ENCODE measurements around the gene SOX21. TPM values are rescaled to one million over a fixed set of nuclear protein-coding genes. Genes with fewer than 3 reads are reported as not detected.

The SOX21 gene
- total and polyA plus RNA-seq, 10 of the 15 experiments (the other 5 are each of a cell fraction or from before 2014, with no cell fraction given), result not detected

DNA sequence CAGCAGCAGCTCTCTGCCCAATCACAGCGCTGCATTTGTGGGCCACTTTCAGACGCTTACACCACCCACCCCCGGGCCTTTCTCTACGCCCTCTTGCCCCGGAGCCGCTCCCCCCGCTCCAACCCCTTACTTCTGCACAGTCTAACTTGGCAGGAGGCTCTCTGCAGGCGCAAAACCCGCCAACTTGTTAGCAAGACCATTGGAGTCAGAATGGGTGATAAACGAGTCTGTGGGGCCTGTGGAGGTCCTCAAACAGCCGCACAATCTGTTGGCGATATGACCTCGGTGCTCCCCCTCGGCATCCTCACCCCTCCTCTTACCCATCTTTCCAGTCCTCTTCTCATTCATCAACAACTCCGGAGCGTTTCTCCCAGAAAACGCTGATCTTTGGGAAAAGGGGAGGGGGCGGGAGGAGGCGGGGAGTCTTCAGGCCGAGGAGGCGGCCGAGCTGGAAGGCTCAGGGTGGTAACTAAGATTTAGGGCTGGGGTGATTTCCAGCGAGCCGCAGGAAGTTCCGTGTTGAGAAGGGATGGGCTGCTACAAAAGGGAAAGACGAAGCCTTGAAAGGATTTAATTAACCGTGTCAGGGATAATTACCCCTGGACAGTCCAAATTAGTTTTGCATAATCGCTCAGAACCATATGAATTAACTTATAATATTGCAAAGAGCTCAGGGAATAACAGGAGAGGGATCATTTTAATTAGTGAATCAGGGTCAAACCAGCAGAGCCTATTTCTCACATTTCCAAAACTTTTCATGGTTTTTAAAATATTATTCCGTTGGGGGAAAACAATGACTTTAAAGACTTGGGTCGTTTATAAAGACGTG, 4.1 kb downstream of the SOX21 start:
- ChIA-PET POLR2A (no interaction called here), CTCF (no interaction called here), SMC1A (ENCODE audit: uncharacterized antibody, unreplicated experiment) (no interaction called here), RAD21 (ENCODE audit: unreplicated experiment) (no interaction called here)
- no peaks in the 10 kb centered on the region for H3K36me3 ChIP-seq (ENCODE audit: control insufficient read depth in 2 of 2, insufficient read depth in 2 of 2, low read length in 1 of 2)
- no peaks in the 10 kb centered on the region; the same call in 1 of the 3 replicates for H3K9me3 ChIP-seq (replicated peaks; ENCODE audit: control insufficient read depth, insufficient read depth, low read length)
- no peak overlapping the region for H3K9ac ChIP-seq (ENCODE audit: control insufficient read depth, insufficient read depth, low read length)
- in situ Hi-C loops (cut with MboI), result no loop called here
- FAIRE-seq (no peak), DNase-seq (ENCODE audit: low read depth, low spot score) (no peak), ATAC-seq (no peak)
- WGBS (ENCODE audit: insufficient coverage, insufficient replicate concordance, low lambda C conversion rate, missing lambda C conversion rate), result 19% methylated on average over 31 of the region's 31 CpGs
- no peak overlapping the region for H2AFZ ChIP-seq (ENCODE audit: control insufficient read depth, low read depth, low read length)
- no peaks in the 10 kb centered on the region for H3K4me1 ChIP-seq (ENCODE audit: control insufficient read depth, insufficient read depth, low read length)
- TF ChIP-seq EED (IDR thresholded peaks at IDR 0.05; ENCODE audit: low read depth) (no peak), POLR2AphosphoS5 (IDR thresholded peaks at IDR 0.05; ENCODE audit: low read length) (no peak), ZNF384 (IDR thresholded peaks at IDR 0.05; ENCODE audit: borderline replicate concordance, low read depth, low read length) (no peak), ZNF207 (IDR thresholded peaks at IDR 0.05; ENCODE audit: borderline replicate concordance) (no peak), SUZ12 (IDR thresholded peaks at IDR 0.05; ENCODE audit: unreplicated experiment) (no peak), NFYA (IDR thresholded peaks at IDR 0.05; ENCODE audit: borderline replicate concordance, low read depth, low read length) (no peak), RFX5 (IDR thresholded peaks at IDR 0.05; ENCODE audit: low read depth, low read length) (no peak), STAT1 (conservative IDR thresholded peaks at IDR 0.05) (no peak), SIX5 (IDR thresholded peaks at IDR 0.05; ENCODE audit: low read depth, low read length, severe bottlenecking) (no peak), TAF1 (IDR thresholded peaks at IDR 0.05; ENCODE audit: borderline replicate concordance, low read depth, low read length) (no peak), ASH2L (IDR thresholded peaks at IDR 0.05; ENCODE audit: borderline replicate concordance, low read depth) (no peak), ZNF24 (IDR thresholded peaks at IDR 0.05) (no peak), MEF2A (IDR thresholded peaks at IDR 0.05; ENCODE audit: insufficient read depth, low read depth, low read length) (no peak)
- TF ChIP-seq, protein P1, sequence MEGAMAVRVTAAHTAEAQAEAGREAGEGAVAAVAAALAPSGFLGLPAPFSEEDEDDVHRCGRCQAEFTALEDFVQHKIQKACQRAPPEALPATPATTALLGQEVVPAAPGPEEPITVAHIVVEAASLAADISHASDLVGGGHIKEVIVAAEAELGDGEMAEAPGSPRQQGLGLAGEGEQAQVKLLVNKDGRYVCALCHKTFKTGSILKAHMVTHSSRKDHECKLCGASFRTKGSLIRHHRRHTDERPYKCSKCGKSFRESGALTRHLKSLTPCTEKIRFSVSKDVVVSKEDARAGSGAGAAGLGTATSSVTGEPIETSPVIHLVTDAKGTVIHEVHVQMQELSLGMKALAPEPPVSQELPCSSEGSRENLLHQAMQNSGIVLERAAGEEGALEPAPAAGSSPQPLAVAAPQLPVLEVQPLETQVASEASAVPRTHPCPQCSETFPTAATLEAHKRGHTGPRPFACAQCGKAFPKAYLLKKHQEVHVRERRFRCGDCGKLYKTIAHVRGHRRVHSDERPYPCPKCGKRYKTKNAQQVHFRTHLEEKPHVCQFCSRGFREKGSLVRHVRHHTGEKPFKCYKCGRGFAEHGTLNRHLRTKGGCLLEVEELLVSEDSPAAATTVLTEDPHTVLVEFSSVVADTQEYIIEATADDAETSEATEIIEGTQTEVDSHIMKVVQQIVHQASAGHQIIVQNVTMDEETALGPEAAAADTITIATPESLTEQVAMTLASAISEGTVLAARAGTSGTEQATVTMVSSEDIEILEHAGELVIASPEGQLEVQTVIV (IDR thresholded peaks at IDR 0.05; ENCODE audit: borderline replicate concordance, partially characterized antibody), result no peak
- TF ChIP-seq, protein P2, sequence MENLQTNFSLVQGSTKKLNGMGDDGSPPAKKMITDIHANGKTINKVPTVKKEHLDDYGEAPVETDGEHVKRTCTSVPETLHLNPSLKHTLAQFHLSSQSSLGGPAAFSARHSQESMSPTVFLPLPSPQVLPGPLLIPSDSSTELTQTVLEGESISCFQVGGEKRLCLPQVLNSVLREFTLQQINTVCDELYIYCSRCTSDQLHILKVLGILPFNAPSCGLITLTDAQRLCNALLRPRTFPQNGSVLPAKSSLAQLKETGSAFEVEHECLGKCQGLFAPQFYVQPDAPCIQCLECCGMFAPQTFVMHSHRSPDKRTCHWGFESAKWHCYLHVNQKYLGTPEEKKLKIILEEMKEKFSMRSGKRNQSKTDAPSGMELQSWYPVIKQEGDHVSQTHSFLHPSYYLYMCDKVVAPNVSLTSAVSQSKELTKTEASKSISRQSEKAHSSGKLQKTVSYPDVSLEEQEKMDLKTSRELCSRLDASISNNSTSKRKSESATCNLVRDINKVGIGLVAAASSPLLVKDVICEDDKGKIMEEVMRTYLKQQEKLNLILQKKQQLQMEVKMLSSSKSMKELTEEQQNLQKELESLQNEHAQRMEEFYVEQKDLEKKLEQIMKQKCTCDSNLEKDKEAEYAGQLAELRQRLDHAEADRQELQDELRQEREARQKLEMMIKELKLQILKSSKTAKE (IDR thresholded peaks at IDR 0.05; ENCODE audit: low read depth, poor library complexity, severe bottlenecking), result no peak
- H3K4me2 ChIP-seq (ENCODE audit: control insufficient read depth, insufficient read depth), result no peak overlapping the region
- no TSS peak for BruUV-seq (replicated peaks)
- no peaks in the 10 kb centered on the region for H4K20me1 ChIP-seq (ENCODE audit: control insufficient read depth, insufficient read depth)
- intact Hi-C loops (cut with micrococcal nuclease; ENCODE audit: unreplicated experiment), result no loop called here
- H3K27me3 ChIP-seq (replicated peaks in 1 of 2; ENCODE audit: control insufficient read depth in 2 of 2, insufficient read depth in 2 of 2, low read length in 1 of 2), result peaks cover 12 to 56% of the 10 kb centered on the region in 2 experiments
- H3K4me3 ChIP-seq, result no peak overlapping the region
- H3K27ac ChIP-seq (ENCODE audit: control insufficient read depth, insufficient read depth), result no peak overlapping the region
- no peaks in the 10 kb centered on the region for H3K79me2 ChIP-seq (ENCODE audit: control insufficient read depth, insufficient read depth, low read length)

Data from GM12878 (cell line).